ENCODE measurements around the gene ACACB. TPM values are rescaled to one million over a fixed set of nuclear protein-coding genes. Genes with fewer than 3 reads are reported as not detected.

ACACB gene
- total RNA-seq, 1 experiment from 2014 or later: 26.2 TPM

DNA sequence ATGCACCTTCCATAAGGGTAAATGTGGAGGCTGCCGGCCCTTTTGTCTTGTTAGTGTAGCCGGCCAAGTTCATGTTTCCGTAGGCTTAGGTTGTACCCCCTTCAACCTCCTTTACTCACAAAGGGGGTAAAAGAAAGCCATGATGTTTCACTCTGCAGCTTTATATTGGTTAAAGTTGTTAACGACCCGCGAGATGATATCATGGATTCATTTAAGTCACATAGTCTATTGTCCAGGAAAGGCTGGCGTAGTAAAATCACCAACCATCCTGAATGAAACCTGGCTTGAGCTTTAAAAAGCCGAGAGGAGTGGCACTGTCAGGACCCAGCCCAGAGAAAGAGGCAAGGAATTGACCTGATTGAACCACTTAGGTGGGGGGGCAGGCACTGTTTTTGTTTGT lies 17.7 kb upstream of the ACACB start:
- peaks cover 49% of the 10 kb centered on the region for H3K36me3 Mint-ChIP-seq (ENCODE audit: insufficient read depth, unreplicated experiment)
- H3K27me3 Mint-ChIP-seq (ENCODE audit: insufficient read depth, unreplicated experiment): no peaks in the 10 kb centered on the region
- ChIA-PET CTCF (interaction anchor here (0.8 kb wide), 1 partner anchor 13 kb away, joined by 3 read pairs; no protein-coding TSS in a partner anchor), POLR2A (interaction anchor here (1.2 kb wide), 1 partner anchor 56 kb away, joined by 4 read pairs; no protein-coding TSS in a partner anchor)
- no peak for DNase-seq
- Histone ChIP-seq H3K9me3 (no peaks in the 10 kb centered on the region), H3K4me3 (ENCODE audit: low read depth, low read length) (peak overlapping the region; percentile 72), H3K4me1 (no peaks in the 10 kb centered on the region; the same call in 1 of the 2 replicates), H3K27me3 (replicated peaks; ENCODE audit: control insufficient read depth, insufficient read depth, low read length) (no peaks in the 10 kb centered on the region), H3K36me3 (ENCODE audit: control insufficient read depth, insufficient read depth, low read length) (no peaks in the 10 kb centered on the region; the same call in 1 of the 2 replicates)
- no peak overlapping the region for H3K27ac Mint-ChIP-seq (ENCODE audit: unreplicated experiment)
- BruUV-seq (replicated peaks): no TSS peak
- TF ChIP-seq, protein P1, sequence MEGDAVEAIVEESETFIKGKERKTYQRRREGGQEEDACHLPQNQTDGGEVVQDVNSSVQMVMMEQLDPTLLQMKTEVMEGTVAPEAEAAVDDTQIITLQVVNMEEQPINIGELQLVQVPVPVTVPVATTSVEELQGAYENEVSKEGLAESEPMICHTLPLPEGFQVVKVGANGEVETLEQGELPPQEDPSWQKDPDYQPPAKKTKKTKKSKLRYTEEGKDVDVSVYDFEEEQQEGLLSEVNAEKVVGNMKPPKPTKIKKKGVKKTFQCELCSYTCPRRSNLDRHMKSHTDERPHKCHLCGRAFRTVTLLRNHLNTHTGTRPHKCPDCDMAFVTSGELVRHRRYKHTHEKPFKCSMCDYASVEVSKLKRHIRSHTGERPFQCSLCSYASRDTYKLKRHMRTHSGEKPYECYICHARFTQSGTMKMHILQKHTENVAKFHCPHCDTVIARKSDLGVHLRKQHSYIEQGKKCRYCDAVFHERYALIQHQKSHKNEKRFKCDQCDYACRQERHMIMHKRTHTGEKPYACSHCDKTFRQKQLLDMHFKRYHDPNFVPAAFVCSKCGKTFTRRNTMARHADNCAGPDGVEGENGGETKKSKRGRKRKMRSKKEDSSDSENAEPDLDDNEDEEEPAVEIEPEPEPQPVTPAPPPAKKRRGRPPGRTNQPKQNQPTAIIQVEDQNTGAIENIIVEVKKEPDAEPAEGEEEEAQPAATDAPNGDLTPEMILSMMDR (IDR thresholded peaks at IDR 0.05; ENCODE audit: insufficient read depth in 1 of 2, low read depth in 1 of 2, low read length in 1 of 2, severe bottlenecking in 1 of 2, unreplicated experiment in 1 of 2): no peak
- peak overlapping the region; percentile 68 for H3K4me3 Mint-ChIP-seq (ENCODE audit: unreplicated experiment)
- intact Hi-C loops (cut with micrococcal nuclease; ENCODE audit: unreplicated experiment): no loop called here
- H3K9me3 Mint-ChIP-seq (ENCODE audit: unreplicated experiment): no peaks in the 10 kb centered on the region
- no peaks in the 10 kb centered on the region for H3K4me1 Mint-ChIP-seq (ENCODE audit: low read depth, unreplicated experiment)

DNA sequence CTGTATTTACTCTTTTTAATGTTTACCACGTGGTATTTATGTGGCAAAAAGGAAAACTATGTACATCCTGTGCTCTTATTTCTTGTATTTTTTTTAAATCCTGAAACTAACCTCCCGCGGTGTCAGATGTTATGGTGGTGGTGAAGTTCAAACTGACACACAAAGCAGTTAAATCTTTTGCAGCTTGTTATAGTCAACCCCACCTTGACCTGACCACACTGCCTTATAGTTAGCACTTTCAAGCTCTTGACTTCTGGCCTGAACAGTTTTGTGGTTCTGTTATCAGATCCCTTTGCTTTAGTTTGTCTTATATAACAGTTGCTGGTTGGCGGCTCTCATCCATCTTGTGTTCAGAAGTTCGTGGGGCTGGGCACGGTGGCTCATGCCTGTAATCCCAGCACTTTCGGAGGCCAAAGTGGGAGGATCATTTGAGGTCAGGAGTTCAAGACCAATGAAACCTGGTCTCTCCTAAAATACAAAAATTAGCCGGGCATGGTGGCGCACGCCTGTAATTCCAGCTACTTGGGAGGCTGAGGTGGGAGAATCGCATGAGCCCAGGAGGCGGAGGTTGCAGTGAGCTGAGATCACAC lies 16.9 kb upstream of the ACACB start:
- Histone ChIP-seq H3K4me1 (no peaks in the 10 kb centered on the region; the same call in 1 of the 2 replicates), H3K9me3 (no peaks in the 10 kb centered on the region), H3K27me3 (replicated peaks; ENCODE audit: control insufficient read depth, insufficient read depth, low read length) (no peaks in the 10 kb centered on the region), H3K4me3 (ENCODE audit: low read depth, low read length) (no peak overlapping the region; the same call in 1 of the 2 replicates), H3K36me3 (ENCODE audit: control insufficient read depth, insufficient read depth, low read length) (peaks cover 2% of the 10 kb centered on the region; the same call in 1 of the 2 replicates)
- peaks cover 56% of the 10 kb centered on the region for H3K36me3 Mint-ChIP-seq (ENCODE audit: insufficient read depth, unreplicated experiment)
- H3K27me3 Mint-ChIP-seq (ENCODE audit: insufficient read depth, unreplicated experiment): no peaks in the 10 kb centered on the region
- no peak for DNase-seq
- ChIA-PET POLR2A (no interaction called here), CTCF (no interaction called here)
- H3K9me3 Mint-ChIP-seq (ENCODE audit: unreplicated experiment): no peaks in the 10 kb centered on the region
- peak overlapping the region; percentile 68 for H3K4me3 Mint-ChIP-seq (ENCODE audit: unreplicated experiment)
- TF ChIP-seq, protein P1 (IDR thresholded peaks at IDR 0.05; ENCODE audit: insufficient read depth in 1 of 2, low read depth in 1 of 2, low read length in 1 of 2, severe bottlenecking in 1 of 2, unreplicated experiment in 1 of 2): no peak
- intact Hi-C loops (cut with micrococcal nuclease; ENCODE audit: unreplicated experiment): no loop called here
- BruUV-seq (replicated peaks): TSS peak; percentile 40
- H3K4me1 Mint-ChIP-seq (ENCODE audit: low read depth, unreplicated experiment): no peaks in the 10 kb centered on the region
- H3K27ac Mint-ChIP-seq (ENCODE audit: unreplicated experiment): no peak overlapping the region

GRCh38 chr12:109100741-109101140 lies 15.6 kb upstream of the ACACB start:
- Mint-ChIP-seq H3K27ac (ENCODE audit: unreplicated experiment) (no peak overlapping the region), H3K9me3 (ENCODE audit: unreplicated experiment) (no peaks in the 10 kb centered on the region), H3K4me3 (ENCODE audit: unreplicated experiment) (no peak overlapping the region), H3K27me3 (ENCODE audit: insufficient read depth, unreplicated experiment) (no peaks in the 10 kb centered on the region), H3K36me3 (ENCODE audit: insufficient read depth, unreplicated experiment) (peaks cover 65% of the 10 kb centered on the region), H3K4me1 (ENCODE audit: low read depth, unreplicated experiment) (peaks cover 6% of the 10 kb centered on the region)
- BruUV-seq (replicated peaks): no TSS peak
- H3K27me3 ChIP-seq (replicated peaks; ENCODE audit: control insufficient read depth, insufficient read depth, low read length): no peaks in the 10 kb centered on the region
- H3K4me1 ChIP-seq: no peaks in the 10 kb centered on the region; the same call in 1 of the 2 replicates
- H3K4me3 ChIP-seq (ENCODE audit: low read depth, low read length): no peak overlapping the region
- POLR2A ChIA-PET: no interaction called here
- peaks cover 2% of the 10 kb centered on the region for H3K36me3 ChIP-seq (ENCODE audit: control insufficient read depth, insufficient read depth, low read length)
- no peaks in the 10 kb centered on the region for H3K9me3 ChIP-seq
- no peak for DNase-seq
- CTCF ChIA-PET: no interaction called here
- TF ChIP-seq, protein P1 (IDR thresholded peaks at IDR 0.05; ENCODE audit: insufficient read depth in 1 of 2, low read depth in 1 of 2, low read length in 1 of 2, severe bottlenecking in 1 of 2, unreplicated experiment in 1 of 2): no peak
- intact Hi-C loops (cut with micrococcal nuclease; ENCODE audit: unreplicated experiment): no loop called here
